Ectodermal cell (in vitro differentiated cells): ENCODE results near the gene NPW.

Experiments
- H3K27ac ChIP-seq: 2 replicates; pipeline ENCODE4 v1.7.0; 2013; ENCODE audit warnings: mild to moderate bottlenecking, low read depth, low read length; ENCODE audit not compliant: insufficient read depth, poor library complexity, severe bottlenecking
- H3K27me3 ChIP-seq: 2 replicates; pipeline ENCODE4 v1.7.0; 2013; ENCODE audit warnings: mild to moderate bottlenecking, low read length; ENCODE audit not compliant: insufficient read depth, control insufficient read depth, poor library complexity, severe bottlenecking
- H3K36me3 ChIP-seq: one replicate; pipeline ENCODE4 v1.7.0; 2013; ENCODE audit warnings: low read length; ENCODE audit not compliant: control insufficient read depth, insufficient read depth
- H3K4me1 ChIP-seq: one replicate; pipeline ENCODE4 v1.7.0; 2013; ENCODE audit warnings: low read length; ENCODE audit not compliant: control insufficient read depth, insufficient read depth
- H3K4me3 ChIP-seq: 2 replicates; pipeline ENCODE4 v1.7.0; 2013; ENCODE audit warnings: low read depth, low read length, control low read depth; ENCODE audit not compliant: insufficient read depth
- H3K9me3 ChIP-seq: 2 replicates; pipeline ENCODE4 v1.7.0; 2013; ENCODE audit warnings: mild to moderate bottlenecking, low read length, moderate library complexity; ENCODE audit not compliant: control insufficient read depth
- WGBS, 2 experiments: methylation state at CpG; one replicate each; pipeline ENCODE4 v1.1.7; 2013; ENCODE audit warnings: missing lambda C conversion rate in 2 of 2; 5-methylcytosine and 5-hydroxymethylcytosine counted together

The NPW gene

DNA sequence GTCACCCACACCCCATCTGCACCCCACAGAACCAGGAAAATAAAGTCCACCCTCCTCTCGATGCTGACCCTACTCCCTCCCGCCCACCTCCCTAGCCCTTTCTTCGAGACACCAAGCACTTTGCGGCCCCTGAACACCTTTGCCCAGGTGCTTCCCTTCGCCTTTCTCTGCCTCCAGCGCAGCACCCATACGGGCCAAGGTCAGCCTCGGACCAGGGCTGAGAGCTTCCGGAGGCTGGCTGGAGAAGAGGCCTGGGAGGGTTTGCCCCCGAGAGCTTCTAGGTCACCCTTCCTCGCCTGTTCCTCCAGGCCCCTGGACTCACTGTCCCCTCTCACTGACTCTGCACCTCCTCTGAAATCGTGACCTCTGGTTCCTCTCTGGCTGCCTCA, 4.4 kb downstream of the NPW start:
- Histone ChIP-seq H3K27ac (no peak overlapping the region), H3K9me3 (no peaks in the 10 kb centered on the region), H3K4me1 (no peaks in the 10 kb centered on the region), H3K36me3 (no peaks in the 10 kb centered on the region), H3K4me3 (peak overlapping the region; percentile 32), H3K27me3 (peaks cover 90% of the 10 kb centered on the region)
- WGBS, 2 experiments: 92 to 95% methylated on average over 12 of the region's 12 CpGs

GRCh38 chr16:2025251-2025650, 5.7 kb downstream of the NPW start:
- 90 to 91% methylated on average over 14 of the region's 14 CpGs for WGBS, 2 experiments
- Histone ChIP-seq H3K27me3 (peaks cover 78% of the 10 kb centered on the region), H3K27ac (no peak overlapping the region), H3K36me3 (no peaks in the 10 kb centered on the region), H3K4me3 (no peak overlapping the region), H3K9me3 (no peaks in the 10 kb centered on the region), H3K4me1 (no peaks in the 10 kb centered on the region)

DNA sequence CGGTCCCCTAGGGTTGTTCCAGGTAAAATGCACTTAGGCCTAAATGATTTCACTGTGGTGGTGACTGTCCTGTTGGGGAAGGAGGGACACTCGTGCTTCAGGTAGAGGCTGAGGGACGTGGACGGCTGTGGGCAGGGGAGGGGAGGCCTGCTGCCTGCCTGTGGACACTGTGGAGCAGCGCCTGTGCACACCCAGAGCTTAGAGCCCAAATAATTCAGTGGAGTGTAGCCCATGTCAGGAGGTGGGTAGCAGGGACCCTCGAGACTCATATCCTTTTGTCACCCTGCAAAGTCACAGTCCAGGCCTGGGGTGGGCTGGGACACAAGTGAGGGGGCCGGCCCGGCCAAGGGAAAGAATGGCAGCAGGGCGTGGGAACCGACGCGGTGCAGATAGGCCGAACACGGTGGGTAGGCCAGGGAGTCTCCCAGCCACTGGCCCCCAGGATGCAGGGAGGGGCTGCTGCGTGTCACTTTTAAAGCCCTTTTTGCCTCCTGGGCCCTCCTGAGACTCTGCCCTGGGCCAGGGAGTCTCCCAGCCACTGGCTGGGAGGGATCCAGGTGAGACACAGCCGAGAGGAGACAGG, 6.4 kb downstream of the NPW start:
- no peak overlapping the region for H3K4me3 ChIP-seq
- no peaks in the 10 kb centered on the region for H3K4me1 ChIP-seq

DNA sequence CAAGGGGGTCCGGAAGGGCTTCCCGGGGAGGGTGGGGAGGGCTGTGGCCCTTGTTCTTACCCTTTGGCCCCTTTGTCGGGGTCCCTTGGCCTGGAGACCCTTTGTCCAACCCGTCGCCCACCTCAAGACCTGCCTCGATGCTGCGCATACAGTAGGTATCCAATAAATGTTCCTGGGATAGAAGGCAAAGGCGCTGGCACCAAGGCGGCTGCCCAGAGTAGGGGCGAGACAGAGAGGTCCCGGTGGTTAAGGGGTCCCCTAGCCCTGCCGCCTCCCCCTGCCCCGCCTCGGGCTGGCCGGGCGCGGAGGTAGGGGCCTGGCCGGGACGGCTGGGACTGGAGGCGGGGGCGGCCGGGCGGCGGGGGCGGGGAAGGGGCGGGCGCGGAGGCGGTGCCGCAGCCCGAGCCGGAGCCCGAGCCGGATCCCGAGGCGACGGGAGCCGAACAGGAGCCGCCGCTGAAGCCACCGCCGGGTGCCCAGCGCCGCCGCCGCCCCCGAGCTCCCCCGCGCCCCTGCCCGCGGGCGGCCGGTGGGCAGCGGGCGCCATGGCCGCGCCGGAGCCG, 7.0 kb downstream of the NPW start, which contains the start of gene NHERF2:
Gene NHERF2 (plus strand): TSS at position 442 of the 563 bp plus-strand sequence. CDS start 104 bp downstream, at position 546.
- no peaks in the 10 kb centered on the region for H3K9me3 ChIP-seq
- no peak within 1 kb of the TSS for H3K27ac ChIP-seq
- H3K36me3 ChIP-seq: no peaks in the 10 kb centered on the region
- H3K4me1 ChIP-seq: no peaks in the 10 kb centered on the region
- WGBS, 2 experiments: 11 to 12% methylated on average over 59 of the region's 59 CpGs
- H3K27me3 ChIP-seq: peaks cover 65% of the 10 kb centered on the region
- peak within 1 kb of the TSS; percentile 40 for H3K4me3 ChIP-seq

More for the DNA sequence above, 6.4 kb downstream of the NPW start:
- peaks cover 71% of the 10 kb centered on the region for H3K27me3 ChIP-seq
- no peaks in the 10 kb centered on the region for H3K9me3 ChIP-seq
- 87 to 89% methylated on average over 16 of the region's 16 CpGs for WGBS, 2 experiments
- no peaks in the 10 kb centered on the region for H3K36me3 ChIP-seq
- H3K27ac ChIP-seq: no peak overlapping the region

- Histone ChIP-seq H3K9me3 (no peaks in the 10 kb centered on the region), H3K4me1 (no peaks in the 10 kb centered on the region), H3K4me3 (peak overlapping the region; percentile 40), H3K36me3 (no peaks in the 10 kb centered on the region), H3K27ac (no peak overlapping the region), H3K27me3 (peaks cover 57% of the 10 kb centered on the region)
- 13 to 14% methylated on average over 76 of the region's 76 CpGs for WGBS, 2 experiments
Observed at GRCh38 chr16:2027024-2028010, 7.7 kb downstream of the NPW start.

DNA sequence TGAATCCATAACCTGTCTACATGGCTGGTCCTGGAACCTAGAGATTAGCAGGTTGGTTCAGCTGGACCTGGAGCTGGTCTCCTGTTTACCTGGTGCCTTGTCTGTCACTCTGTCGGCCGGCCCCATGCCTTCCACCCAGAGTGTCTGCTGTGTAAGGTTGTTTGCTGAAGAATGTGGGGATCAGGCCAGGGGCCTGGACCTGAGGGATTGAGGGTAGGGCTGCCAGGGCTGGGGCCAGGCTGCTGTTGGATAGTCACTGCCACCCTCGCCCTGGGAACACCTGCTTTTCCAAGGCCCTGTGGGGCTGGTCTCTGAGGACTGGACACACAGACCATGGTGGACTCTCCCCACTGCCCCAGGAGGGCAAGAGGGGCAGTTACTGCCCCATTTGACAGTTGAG, 8.6 kb downstream of the NPW start:
- peaks cover 53% of the 10 kb centered on the region for H3K27me3 ChIP-seq
- H3K9me3 ChIP-seq: no peaks in the 10 kb centered on the region
- no peak overlapping the region for H3K27ac ChIP-seq
- peaks cover under 1% of the 10 kb centered on the region for H3K4me1 ChIP-seq
- 93 to 96% methylated on average over 3 of the region's 3 CpGs for WGBS, 2 experiments
- H3K4me3 ChIP-seq: no peak overlapping the region
- H3K36me3 ChIP-seq: no peaks in the 10 kb centered on the region

DNA sequence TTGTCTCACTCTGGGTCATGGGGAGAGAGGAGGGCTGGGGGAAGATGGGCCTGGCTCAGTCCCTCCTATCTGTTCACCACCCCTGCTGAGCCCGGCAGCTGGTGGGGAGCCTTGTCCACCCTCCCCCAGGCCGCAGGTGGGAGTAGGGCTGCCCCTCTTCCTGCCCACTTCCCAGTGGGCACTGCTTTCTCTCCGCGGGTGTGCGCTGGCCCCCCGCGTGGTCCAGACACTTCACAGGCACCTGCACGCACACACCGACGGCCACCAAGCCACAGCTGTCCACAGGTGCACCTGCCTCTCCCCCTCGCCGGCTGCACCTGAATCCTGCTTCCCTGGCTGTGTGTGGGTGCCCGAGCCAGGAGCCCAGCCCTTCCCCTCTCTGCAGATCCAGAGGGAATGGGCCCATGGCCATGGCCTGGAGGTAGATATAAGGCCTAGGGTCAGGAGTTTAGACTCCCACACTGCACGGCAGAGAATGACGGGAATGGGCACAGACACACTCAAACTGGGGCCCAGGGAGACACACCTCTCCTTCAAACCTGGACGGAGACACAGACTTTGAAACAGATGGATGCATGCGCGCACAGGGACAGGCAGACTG, 9.1 kb downstream of the NPW start:
- H3K4me3 ChIP-seq: no peak overlapping the region
- H3K27me3 ChIP-seq: peaks cover 49% of the 10 kb centered on the region
- H3K27ac ChIP-seq: no peak overlapping the region
- 93 to 94% methylated on average over 18 of the region's 18 CpGs for WGBS, 2 experiments
- H3K9me3 ChIP-seq: no peaks in the 10 kb centered on the region
- peaks cover 7% of the 10 kb centered on the region for H3K4me1 ChIP-seq
- H3K36me3 ChIP-seq: no peaks in the 10 kb centered on the region

DNA sequence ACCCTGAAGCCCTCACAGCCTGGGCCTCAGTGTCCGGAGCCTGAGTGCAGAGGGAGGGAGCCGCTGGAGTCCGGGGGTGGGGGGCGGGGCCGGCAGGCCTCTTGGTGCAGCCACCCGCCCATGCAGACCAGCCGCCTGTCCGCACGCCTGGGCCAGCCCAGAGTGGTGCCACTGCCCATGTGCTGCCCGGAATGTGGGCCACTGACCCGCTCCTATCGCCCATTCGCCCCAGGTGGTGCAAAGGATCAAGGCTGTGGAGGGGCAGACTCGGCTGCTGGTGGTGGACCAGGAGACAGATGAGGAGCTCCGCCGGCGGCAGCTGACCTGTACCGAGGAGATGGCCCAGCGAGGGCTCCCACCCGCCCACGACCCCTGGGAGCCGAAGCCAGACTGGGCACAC, 9.8 kb downstream of the NPW start:
- H3K27me3 ChIP-seq: peaks cover 42% of the 10 kb centered on the region
- no peaks in the 10 kb centered on the region for H3K36me3 ChIP-seq
- H3K4me1 ChIP-seq: peaks cover 11% of the 10 kb centered on the region
- H3K4me3 ChIP-seq: no peak overlapping the region
- H3K9me3 ChIP-seq: no peaks in the 10 kb centered on the region
- WGBS, 2 experiments: 92 to 93% methylated on average over 22 of the region's 22 CpGs
- H3K27ac ChIP-seq: no peak overlapping the region

DNA sequence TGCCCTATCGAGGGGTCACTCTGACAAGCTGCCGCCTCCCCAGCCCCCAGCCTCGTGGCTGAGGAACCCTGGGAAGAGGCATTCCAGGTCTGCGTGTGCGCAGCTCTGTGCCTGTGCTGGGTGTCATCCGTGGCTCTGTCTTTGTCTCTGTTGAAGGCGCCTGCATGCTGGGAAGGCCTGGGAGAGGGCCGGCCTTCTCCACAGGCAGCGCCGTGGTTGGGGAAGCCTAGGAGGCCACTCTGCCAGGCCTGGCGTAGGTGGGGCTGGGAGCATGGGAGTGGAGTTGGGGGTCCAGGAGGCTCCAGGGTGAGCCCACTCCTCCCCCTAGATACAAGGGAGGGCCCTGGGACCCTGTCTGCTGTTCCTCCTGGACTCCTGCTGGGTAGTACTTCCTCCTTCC, 10.5 kb downstream of the NPW start:
- no peaks in the 10 kb centered on the region for H3K36me3 ChIP-seq
- H3K27me3 ChIP-seq: peaks cover 37% of the 10 kb centered on the region
- no peaks in the 10 kb centered on the region for H3K9me3 ChIP-seq
- no peak overlapping the region for H3K27ac ChIP-seq
- WGBS, 2 experiments: 86 to 88% methylated on average over 11 of the region's 11 CpGs
- H3K4me1 ChIP-seq: peaks cover 12% of the 10 kb centered on the region
- no peak overlapping the region for H3K4me3 ChIP-seq
